Measurements from ENCODE around the gene RERE. TPM values are rescaled to one million over a fixed set of nuclear protein-coding genes. Genes with fewer than 3 reads are reported as not detected.

RERE gene
- total RNA-seq, 1 donor from 2014 or later = 124 TPM

DNA sequence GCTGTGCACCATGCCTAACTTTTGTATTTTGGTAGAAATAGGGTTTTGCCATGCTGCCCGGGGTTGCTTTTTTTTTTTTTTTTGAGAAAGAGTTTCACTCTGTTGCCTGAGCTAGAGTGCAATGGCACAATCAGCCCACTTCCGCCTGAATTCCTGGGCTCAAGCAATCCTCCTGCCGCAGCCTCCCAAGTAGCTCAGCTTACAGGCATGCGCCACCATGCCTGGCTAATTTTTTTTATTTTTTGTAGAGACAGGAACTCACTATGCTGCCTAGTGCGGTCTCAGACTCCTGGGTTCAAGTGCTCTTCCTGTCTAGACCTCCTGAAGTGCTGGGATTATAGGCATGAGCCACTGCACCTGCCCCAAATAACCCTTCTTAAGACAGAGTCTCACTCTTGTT is 346.0 kb downstream of the RERE start:
- no peak overlapping the region for H3K4me3 Mint-ChIP-seq (ENCODE audit: unreplicated experiment)
- H3K79me2 ChIP-seq (ENCODE audit: insufficient read depth, low read length) = no peaks in the 10 kb centered on the region
- no peaks in the 10 kb centered on the region for H3K4me1 ChIP-seq (ENCODE audit: insufficient read depth, low read length)
- H3K27me3 ChIP-seq (ENCODE audit: insufficient read depth, low read length) = no peaks in the 10 kb centered on the region
- DNase-seq (ENCODE audit: low read depth) = no peak
- no peaks in the 10 kb centered on the region for H3K9me3 Mint-ChIP-seq (ENCODE audit: unreplicated experiment)
- H3K27me3 Mint-ChIP-seq (ENCODE audit: low read depth, unreplicated experiment) = no peaks in the 10 kb centered on the region
- H2AFZ ChIP-seq (ENCODE audit: low read depth, low read length) = no peak overlapping the region
- H3K9ac ChIP-seq (ENCODE audit: low read length) = no peak overlapping the region
- H3K27ac ChIP-seq (ENCODE audit: low read depth, low read length) = no peak overlapping the region
- FAIRE-seq = no peak
- H3K9me3 ChIP-seq (ENCODE audit: insufficient read depth, low read depth, low read length) = no peaks in the 10 kb centered on the region
- H3K27ac Mint-ChIP-seq (ENCODE audit: unreplicated experiment) = no peak overlapping the region
- H3K4me1 Mint-ChIP-seq (ENCODE audit: low read depth, unreplicated experiment) = peaks cover 17% of the 10 kb centered on the region
- no peaks in the 10 kb centered on the region for H3K36me3 ChIP-seq (ENCODE audit: insufficient read depth, low read length)
- TF ChIP-seq, protein P1, sequence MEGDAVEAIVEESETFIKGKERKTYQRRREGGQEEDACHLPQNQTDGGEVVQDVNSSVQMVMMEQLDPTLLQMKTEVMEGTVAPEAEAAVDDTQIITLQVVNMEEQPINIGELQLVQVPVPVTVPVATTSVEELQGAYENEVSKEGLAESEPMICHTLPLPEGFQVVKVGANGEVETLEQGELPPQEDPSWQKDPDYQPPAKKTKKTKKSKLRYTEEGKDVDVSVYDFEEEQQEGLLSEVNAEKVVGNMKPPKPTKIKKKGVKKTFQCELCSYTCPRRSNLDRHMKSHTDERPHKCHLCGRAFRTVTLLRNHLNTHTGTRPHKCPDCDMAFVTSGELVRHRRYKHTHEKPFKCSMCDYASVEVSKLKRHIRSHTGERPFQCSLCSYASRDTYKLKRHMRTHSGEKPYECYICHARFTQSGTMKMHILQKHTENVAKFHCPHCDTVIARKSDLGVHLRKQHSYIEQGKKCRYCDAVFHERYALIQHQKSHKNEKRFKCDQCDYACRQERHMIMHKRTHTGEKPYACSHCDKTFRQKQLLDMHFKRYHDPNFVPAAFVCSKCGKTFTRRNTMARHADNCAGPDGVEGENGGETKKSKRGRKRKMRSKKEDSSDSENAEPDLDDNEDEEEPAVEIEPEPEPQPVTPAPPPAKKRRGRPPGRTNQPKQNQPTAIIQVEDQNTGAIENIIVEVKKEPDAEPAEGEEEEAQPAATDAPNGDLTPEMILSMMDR (IDR thresholded peaks at IDR 0.05; ENCODE audit: insufficient read depth, low read depth, low read length) = no peak
- TF ChIP-seq EZH2 (IDR thresholded peaks at IDR 0.05; ENCODE audit: insufficient read depth, low read length) = no peak
- H3K4me3 ChIP-seq (ENCODE audit: insufficient read depth, low read depth, low read length) = no peak overlapping the region
- H3K36me3 Mint-ChIP-seq (ENCODE audit: low read depth, unreplicated experiment) = peaks cover 6% of the 10 kb centered on the region
- peaks cover 13% of the 10 kb centered on the region for H4K20me1 ChIP-seq (ENCODE audit: insufficient read depth, low read length)
- no peak overlapping the region for H3K4me2 ChIP-seq (ENCODE audit: low read length)

DNA sequence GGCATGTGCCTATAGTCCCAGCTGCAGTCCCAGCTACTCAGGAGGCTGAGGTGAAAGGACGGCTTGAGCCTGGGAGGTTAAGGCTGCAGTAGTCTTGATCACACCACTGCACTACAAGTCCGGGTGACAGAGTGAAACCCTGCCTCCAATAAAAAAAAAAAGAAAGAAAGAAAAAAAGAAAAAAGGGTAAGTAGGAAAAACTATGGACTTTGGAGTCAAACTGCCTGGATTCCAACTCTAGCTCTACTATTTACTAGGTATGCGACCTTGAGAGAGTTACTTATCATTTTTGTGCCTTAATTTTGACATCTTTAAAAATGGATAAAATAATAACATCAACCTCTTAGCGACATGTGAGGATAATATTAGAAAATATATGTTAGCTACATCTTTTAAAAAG is 348.7 kb downstream of the RERE start:
- TF ChIP-seq, protein P1 (IDR thresholded peaks at IDR 0.05; ENCODE audit: insufficient read depth, low read depth, low read length) = no peak
- TF ChIP-seq EZH2 (IDR thresholded peaks at IDR 0.05; ENCODE audit: insufficient read depth, low read length) = no peak
- no peak overlapping the region for H2AFZ ChIP-seq (ENCODE audit: low read depth, low read length)
- no peaks in the 10 kb centered on the region for H3K27me3 Mint-ChIP-seq (ENCODE audit: low read depth, unreplicated experiment)
- FAIRE-seq (no peak), DNase-seq (ENCODE audit: low read depth) (no peak)
- peaks cover 28% of the 10 kb centered on the region for H3K4me1 Mint-ChIP-seq (ENCODE audit: low read depth, unreplicated experiment)
- no peak overlapping the region for H3K4me2 ChIP-seq (ENCODE audit: low read length)
- no peaks in the 10 kb centered on the region for H3K36me3 ChIP-seq (ENCODE audit: insufficient read depth, low read length)
- H3K27me3 ChIP-seq (ENCODE audit: insufficient read depth, low read length) = no peaks in the 10 kb centered on the region
- H3K27ac Mint-ChIP-seq (ENCODE audit: unreplicated experiment) = no peak overlapping the region
- H4K20me1 ChIP-seq (ENCODE audit: insufficient read depth, low read length) = peaks cover 5% of the 10 kb centered on the region
- no peak overlapping the region for H3K9ac ChIP-seq (ENCODE audit: low read length)
- peaks cover 12% of the 10 kb centered on the region for H3K36me3 Mint-ChIP-seq (ENCODE audit: low read depth, unreplicated experiment)
- no peaks in the 10 kb centered on the region for H3K9me3 Mint-ChIP-seq (ENCODE audit: unreplicated experiment)
- H3K4me3 ChIP-seq (ENCODE audit: insufficient read depth, low read depth, low read length) = no peak overlapping the region
- peaks cover 2% of the 10 kb centered on the region for H3K4me1 ChIP-seq (ENCODE audit: insufficient read depth, low read length)
- no peak overlapping the region for H3K4me3 Mint-ChIP-seq (ENCODE audit: unreplicated experiment)
- H3K27ac ChIP-seq (ENCODE audit: low read depth, low read length) = no peak overlapping the region
- no peaks in the 10 kb centered on the region for H3K9me3 ChIP-seq (ENCODE audit: insufficient read depth, low read depth, low read length)
- H3K79me2 ChIP-seq (ENCODE audit: insufficient read depth, low read length) = no peaks in the 10 kb centered on the region

DNA sequence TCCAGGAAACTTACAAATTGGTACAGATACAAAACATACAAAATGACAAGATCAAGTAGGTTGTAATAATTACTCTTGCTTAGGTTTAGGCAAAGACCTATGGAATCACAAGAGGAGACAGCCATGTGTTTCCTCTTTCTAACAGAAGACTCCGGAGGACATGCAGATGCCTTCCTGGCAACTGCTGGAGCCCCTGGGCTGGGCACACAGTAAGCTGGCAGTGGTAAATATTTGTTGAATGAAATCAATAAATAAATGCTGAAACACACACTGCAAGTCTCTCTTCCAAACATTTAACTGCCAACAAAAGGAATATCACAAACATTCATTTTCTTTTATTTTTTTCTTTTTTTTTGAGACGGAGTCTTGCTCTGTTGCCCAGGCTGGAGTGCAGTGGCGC is 350.1 kb downstream of the RERE start:
- no peak for TF ChIP-seq EZH2 (IDR thresholded peaks at IDR 0.05; ENCODE audit: insufficient read depth, low read length)
- TF ChIP-seq, protein P1 (IDR thresholded peaks at IDR 0.05; ENCODE audit: insufficient read depth, low read depth, low read length) = no peak
- H3K4me3 Mint-ChIP-seq (ENCODE audit: unreplicated experiment) = no peak overlapping the region

More for the DNA sequence above, 350.1 kb downstream of the RERE start:
- Histone ChIP-seq H3K9ac (ENCODE audit: low read length) (no peak overlapping the region), H3K36me3 (ENCODE audit: insufficient read depth, low read length) (no peaks in the 10 kb centered on the region), H3K79me2 (ENCODE audit: insufficient read depth, low read length) (no peaks in the 10 kb centered on the region), H4K20me1 (ENCODE audit: insufficient read depth, low read length) (no peaks in the 10 kb centered on the region), H3K27me3 (ENCODE audit: insufficient read depth, low read length) (no peaks in the 10 kb centered on the region), H3K4me3 (ENCODE audit: insufficient read depth, low read depth, low read length) (no peak overlapping the region), H3K9me3 (ENCODE audit: insufficient read depth, low read depth, low read length) (no peaks in the 10 kb centered on the region), H3K27ac (ENCODE audit: low read depth, low read length) (no peak overlapping the region), H2AFZ (ENCODE audit: low read depth, low read length) (no peak overlapping the region), H3K4me2 (ENCODE audit: low read length) (no peak overlapping the region), H3K4me1 (ENCODE audit: insufficient read depth, low read length) (peaks cover 14% of the 10 kb centered on the region)
- no peak for FAIRE-seq
- H3K27me3 Mint-ChIP-seq (ENCODE audit: low read depth, unreplicated experiment) = no peaks in the 10 kb centered on the region
- DNase-seq (ENCODE audit: low read depth) = no peak
- H3K9me3 Mint-ChIP-seq (ENCODE audit: unreplicated experiment) = no peaks in the 10 kb centered on the region
- H3K27ac Mint-ChIP-seq (ENCODE audit: unreplicated experiment) = no peak overlapping the region
- peaks cover 37% of the 10 kb centered on the region for H3K4me1 Mint-ChIP-seq (ENCODE audit: low read depth, unreplicated experiment)
- H3K36me3 Mint-ChIP-seq (ENCODE audit: low read depth, unreplicated experiment) = peaks cover 12% of the 10 kb centered on the region
